WTC11 (cell line): ENCODE data around the gene SNAPC4. TPM values are rescaled to one million over a fixed set of nuclear protein-coding genes. Genes with fewer than 3 reads are reported as not detected.

Source experiments
- ATAC-seq: fragments of 200-7000 bp; cut with Tn5 transposase; 2 replicates; pipeline ENCODE4 v1.10.0; 2021; ENCODE audit warnings: mild to moderate bottlenecking, moderate library complexity
- CTCF ChIA-PET: fragments of 300-600 bp; sonication (Branson Sonifier 250); formaldehyde crosslinking; loops from one replicate; lab custom pipeline; 2021; ENCODE audit warnings: antibody characterized with exemption; lab: Charles Lee
- POLR2A ChIA-PET: fragments of 350-600 bp; sonication (Branson Sonifier 250); formaldehyde crosslinking; loops from one replicate; lab custom pipeline; 2021; ENCODE audit warnings: antibody characterized with exemption; lab: Charles Lee
- DNase-seq: peaks from one replicate; pipeline ENCODE4 v3.0.0; 2021; ENCODE audit warnings: low spot score
- H3K27ac Mint-ChIP-seq: 2 replicates; pipeline ENCODE4 v1.8.0; 2021; ENCODE audit warnings: mixed read lengths
- H3K27me3 Mint-ChIP-seq: 2 replicates; pipeline ENCODE4 v1.8.0; 2021; ENCODE audit warnings: low read depth, mild to moderate bottlenecking, moderate library complexity, mixed read lengths
- H3K36me3 Mint-ChIP-seq: 2 replicates; pipeline ENCODE4 v1.8.0; 2021; ENCODE audit warnings: mixed read lengths
- H3K4me1 Mint-ChIP-seq: 2 replicates; pipeline ENCODE4 v1.8.0; 2022; ENCODE audit warnings: mixed read lengths
- H3K4me3 Mint-ChIP-seq: 2 replicates; pipeline ENCODE4 v1.8.0; 2021; ENCODE audit warnings: mild to moderate bottlenecking, moderate library complexity, mixed read lengths
- H3K9me3 Mint-ChIP-seq: 2 replicates; pipeline ENCODE4 v1.8.0; 2021; ENCODE audit warnings: mixed read lengths
- AR ChIP-seq: fragments of 250-450 bp; sonication (Bioruptor Pico); IDR thresholded peaks from 2 replicates; pipeline ENCODE4 v1.9.0; 2021; ENCODE audit warnings: mild to moderate bottlenecking
- ATF6 ChIP-seq: sonication (generic); formaldehyde crosslinking; IDR thresholded peaks from 2 replicates; pipeline ENCODE4 v1.8.1; 2023; ENCODE audit warnings: mild to moderate bottlenecking, missing genetic modification reagents
- E2F4 ChIP-seq: sonication (generic); formaldehyde crosslinking; IDR thresholded peaks from 2 replicates; pipeline ENCODE4 v1.8.1; 2022; ENCODE audit warnings: low read depth, mild to moderate bottlenecking, moderate library complexity, missing genetic modification reagents, borderline replicate concordance
- FOXJ3 ChIP-seq: sonication (generic); formaldehyde crosslinking; IDR thresholded peaks from 2 replicates; pipeline ENCODE4 v1.9.0; 2021; ENCODE audit warnings: missing genetic modification reagents, mild to moderate bottlenecking, borderline replicate concordance
- FOXP4 ChIP-seq: sonication (generic); formaldehyde crosslinking; IDR thresholded peaks from 2 replicates; pipeline ENCODE4 v1.8.0; 2022; ENCODE audit warnings: mild to moderate bottlenecking, missing genetic modification reagents
- JUN ChIP-seq: sonication (generic); formaldehyde crosslinking; IDR thresholded peaks from 2 replicates; pipeline ENCODE4 v1.8.0; 2023; ENCODE audit warnings: mild to moderate bottlenecking, missing genetic modification reagents
- NFATC4 ChIP-seq: fragments of 250-450 bp; sonication (Bioruptor Pico); IDR thresholded peaks from 2 replicates; pipeline ENCODE4 v1.9.0; 2021; ENCODE audit warnings: mild to moderate bottlenecking
- NFYB ChIP-seq: sonication (generic); formaldehyde crosslinking; conservative IDR thresholded peaks from 2 replicates; pipeline ENCODE4 v1.8.0; 2022; ENCODE audit warnings: low read depth, missing genetic modification reagents
- RORB ChIP-seq: fragments of 250-450 bp; sonication (Bioruptor Pico); IDR thresholded peaks from 2 replicates; pipeline ENCODE4 v1.9.0; 2021; ENCODE audit warnings: mild to moderate bottlenecking
- STAT6 ChIP-seq: sonication (generic); formaldehyde crosslinking; conservative IDR thresholded peaks from 2 replicates; pipeline ENCODE4 v1.8.1; 2023; ENCODE audit warnings: mild to moderate bottlenecking, low read depth, missing genetic modification reagents, moderate library complexity
- TEAD1 ChIP-seq: sonication (generic); formaldehyde crosslinking; IDR thresholded peaks from 2 replicates; pipeline ENCODE4 v1.8.0; 2022; ENCODE audit warnings: mild to moderate bottlenecking, missing genetic modification reagents
- ZBTB43 ChIP-seq: sonication (generic); formaldehyde crosslinking; IDR thresholded peaks from 2 replicates; pipeline ENCODE4 v1.8.1; 2023; ENCODE audit warnings: mild to moderate bottlenecking, missing genetic modification reagents
- ZNF138 ChIP-seq: sonication (generic); formaldehyde crosslinking; conservative IDR thresholded peaks from 2 replicates; pipeline ENCODE4 v1.8.1; 2022; ENCODE audit warnings: mild to moderate bottlenecking, moderate library complexity, missing genetic modification reagents
- ZNF423 ChIP-seq: fragments of 250-450 bp; sonication (Bioruptor Pico); IDR thresholded peaks from 2 replicates; pipeline ENCODE4 v2.1.2; 2022; ENCODE audit warnings: mild to moderate bottlenecking, moderate library complexity
- ZNF671 ChIP-seq: fragments of 250-450 bp; sonication (Bioruptor Pico); IDR thresholded peaks from 2 replicates; pipeline ENCODE4 v1.8.0; 2021; ENCODE audit warnings: mild to moderate bottlenecking
- total RNA-seq: library from RNA; stranded (reverse); gene quantifications from 3 replicates; pipeline ENCODE4 v1.2.3, GENCODE V29; 2021

The SNAPC4 gene
- total RNA-seq, 1 experiment from 2014 or later = 22.8 TPM

- TF ChIP-seq E2F4 (CRISPR knock-in tag) = no peak
- TF ChIP-seq ZBTB43 = no peak
- no peak for TF ChIP-seq ZNF423 (CRISPR knock-in tag)
- no peak for TF ChIP-seq FOXJ3 (CRISPR knock-in tag)
- no peak for TF ChIP-seq FOXP4 (CRISPR knock-in tag)
- no peak overlapping the region for H3K4me3 Mint-ChIP-seq
- H3K27ac Mint-ChIP-seq = peak overlapping the region; percentile 41; the same call in 1 of the 2 replicates
- DNase-seq (no peak), ATAC-seq (no peak)
- H3K36me3 Mint-ChIP-seq = no peaks in the 10 kb centered on the region
- POLR2A ChIA-PET = no interaction called here
- CTCF ChIA-PET = interaction anchor here (0.8 to 1.3 kb wide), 6 partner anchors 9 to 214 kb away, joined by 3 to 5 read pairs (median 3); no protein-coding TSS in a partner anchor
- H3K27me3 Mint-ChIP-seq = no peaks in the 10 kb centered on the region
- no peaks in the 10 kb centered on the region for H3K4me1 Mint-ChIP-seq
- no peaks in the 10 kb centered on the region for H3K9me3 Mint-ChIP-seq
Observed at GRCh38 chr9:136429683-136430491, 29.9 kb upstream of the SNAPC4 start.

- no peak overlapping the region for H3K4me3 Mint-ChIP-seq
- no peaks in the 10 kb centered on the region for H3K27me3 Mint-ChIP-seq
- no peak for ATAC-seq
- no peaks in the 10 kb centered on the region for H3K36me3 Mint-ChIP-seq
- ChIA-PET CTCF (interaction anchor here (0.8 to 1.3 kb wide), 3 partner anchors 28 to 90 kb away, joined by 3 to 5 read pairs (median 5); no protein-coding TSS in a partner anchor), POLR2A (no interaction called here)
- no peak for DNase-seq
- TF ChIP-seq FOXP4 (CRISPR knock-in tag) = no peak
- no peak for TF ChIP-seq STAT6 (CRISPR knock-in tag)
- TF ChIP-seq ATF6 (CRISPR knock-in tag) = no peak
- TF ChIP-seq TEAD1 (CRISPR knock-in tag) = no peak
- TF ChIP-seq JUN = no peak
- no peak for TF ChIP-seq NFATC4 (CRISPR knock-in tag)
- no peak for TF ChIP-seq ZNF671 (CRISPR knock-in tag)
- no peak for TF ChIP-seq RORB (CRISPR knock-in tag)
- no peak for TF ChIP-seq AR
- TF ChIP-seq E2F4 (CRISPR knock-in tag) = no peak
- TF ChIP-seq NFYB (CRISPR knock-in tag) = no peak
- no peak for TF ChIP-seq ZNF138 (CRISPR knock-in tag)
- no peaks in the 10 kb centered on the region for H3K4me1 Mint-ChIP-seq
- H3K27ac Mint-ChIP-seq = peak overlapping the region; percentile 41; the same call in 1 of the 2 replicates
- H3K9me3 Mint-ChIP-seq = no peaks in the 10 kb centered on the region
Observed at GRCh38 chr9:136429075-136429628, 29.2 kb upstream of the SNAPC4 start.
